Mammary epithelial cell (primary cell): ENCODE results near the gene DAND5.

Experiments
- CTCF ChIP-seq, 2 donors: IDR thresholded peaks in 1 of 2; conservative IDR thresholded peaks in 1 of 2; 2 replicates each; pipeline ENCODE4 v1.5.1; 2011 to 2012; ENCODE audit warnings: inconsistent platforms in 2 of 2, low read length in 2 of 2, mild to moderate bottlenecking in 2 of 2, control low read depth in 1 of 2, low read depth in 1 of 2; ENCODE audit not compliant: insufficient read depth in 1 of 2; ENCODE audit errors: extremely low read depth in 1 of 2
- EZH2 ChIP-seq: IDR thresholded peaks from 2 replicates; pipeline ENCODE4 v1.6.1; 2012; ENCODE audit warnings: low read length, inconsistent platforms, borderline replicate concordance

- TF ChIP-seq EZH2 (no peak), CTCF (conservative IDR thresholded peaks at IDR 0.05 in 1 of 2, IDR thresholded peaks at IDR 0.05 in 1 of 2; ENCODE audit: extremely low read depth in 1 of 2, insufficient read depth in 1 of 2, low read depth in 1 of 2, low read length in 2 of 2) (no peak)
Measured at GRCh38 chr19:12947702-12948611, 21.4 kb upstream of the DAND5 start.
